Heart left ventricle (tissue), 13 donors: Measurements from ENCODE around the gene SHKBP1.

Source experiments
- CTCF ChIP-seq, 12 donors: fragments of 200-600 bp; sonication (generic) in 4 of 12; IDR thresholded peaks; one replicate each; pipeline versions ENCODE4 v1.5.0 to v1.8.0; 2018 to 2022; ENCODE audit warnings: antibody characterized with exemption in 12 of 12, mild to moderate bottlenecking in 5 of 12
- POLR2A ChIP-seq, 2 donors: fragments of 450-650 bp; IDR thresholded peaks; one replicate each; pipeline ENCODE4 v1.6.1; 2017; ENCODE audit warnings: antibody characterized with exemption in 2 of 2, mild to moderate bottlenecking in 2 of 2, moderate library complexity in 2 of 2
- donor health status: ischemic (EF 13 %, LVEDD 7.1; RV severe dilation, severe dysfunction).
- donor health status: DM: no; HTN: yes; CAD: no.
- donor health status: DM: no; HTN: no; CAD: no.
- donor health status: ischemic (EF 25% LVEDD 6.9; RV normal size, moderate dysfunction).
- donor health status: ischemic (EF 25% LVEDD 5.7; RV mildly dilated, moderate dysfunction).
- donor health status: ischemic (EF 35%, LVEDD 5.7; RV mildly dilated, moderate dysfunction).
- donor health status: nonischemic (EF 11% LVEDD 7.7; RV severe dilation, severe dysfunction).
- donor health status: DM: yes; HTN: yes; CAD: no.
- donor health status: PGD.
- donor health status: ischemic (EF 29% LVEDD 5.4; RV normal size, mild dysfunction).
- donor health status: nonischemic (EF 23%, LVEDD 6.1; RV moderate dilation, normal function).

DNA sequence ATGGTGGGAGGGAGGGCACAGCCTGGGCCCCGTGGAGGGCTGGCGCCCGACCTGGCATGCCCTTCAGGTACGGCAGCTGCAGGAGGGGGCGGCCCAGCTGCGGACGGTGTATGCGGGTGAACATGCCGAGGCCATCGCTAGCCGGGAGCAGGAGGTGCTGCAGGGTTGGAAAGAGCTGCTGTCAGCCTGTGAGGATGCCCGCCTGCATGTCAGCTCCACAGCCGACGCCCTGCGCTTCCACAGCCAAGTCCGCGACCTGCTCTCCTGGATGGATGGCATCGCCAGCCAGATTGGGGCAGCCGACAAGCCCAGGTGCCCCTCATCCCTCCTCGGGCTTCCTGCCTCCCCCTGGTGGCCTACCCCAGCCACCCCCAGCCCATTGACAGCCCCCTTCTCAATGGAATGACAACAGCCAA is 16.6 kb upstream of the SHKBP1 start:
- TF ChIP-seq CTCF (IDR thresholded peaks at IDR 0.05) (no peak), POLR2A (IDR thresholded peaks at IDR 0.05) (no peak)
